Measurements from ENCODE around the gene GRM1. TPM values are rescaled to one million over a fixed set of nuclear protein-coding genes. Genes with fewer than 3 reads are reported as not detected.

GRM1 gene
- total RNA-seq, 1 donor from 2014 or later: under 0.01 TPM

- no peak for DNase-seq (ENCODE audit: low read depth)
- H3K4me3 ChIP-seq (ENCODE audit: low read depth, low read length): no peak overlapping the region
- H3K36me3 ChIP-seq (ENCODE audit: control insufficient read depth, insufficient read depth, low read length): no peaks in the 10 kb centered on the region
- no peak for TF ChIP-seq CTCF (IDR thresholded peaks at IDR 0.05; ENCODE audit: insufficient read depth, low read length, poor library complexity, severe bottlenecking)
- H3K27me3 ChIP-seq (ENCODE audit: control insufficient read depth, insufficient read depth, low read length): no peaks in the 10 kb centered on the region
Measured at GRCh38 chr6:146481527-146481926, 452.7 kb downstream of the GRM1 start.

- DNase-seq (ENCODE audit: low read depth): no peak
- Histone ChIP-seq H3K36me3 (ENCODE audit: control insufficient read depth, insufficient read depth, low read length) (no peaks in the 10 kb centered on the region), H3K27me3 (ENCODE audit: control insufficient read depth, insufficient read depth, low read length) (no peaks in the 10 kb centered on the region), H3K4me3 (ENCODE audit: low read depth, low read length) (no peak overlapping the region)
- TF ChIP-seq CTCF (IDR thresholded peaks at IDR 0.05; ENCODE audit: insufficient read depth, low read length, poor library complexity, severe bottlenecking): no peak
Measured at GRCh38 chr6:146484411-146484810, 455.5 kb downstream of the GRM1 start.

Other genes starting within 250 kb of the GRM1 start
- gene FBXO30, start 214.3 kb upstream of the GRM1 start, total RNA-seq: 9.2 and 10.1 TPM in 2 replicates
- gene SHPRH, start 64.7 kb upstream of the GRM1 start, total RNA-seq: 10.2 and 11.2 TPM in 2 replicates

Measured in kidney epithelial cell (primary cell).